ENCODE results near the gene ZNF804B.

Gene ZNF804B

DNA sequence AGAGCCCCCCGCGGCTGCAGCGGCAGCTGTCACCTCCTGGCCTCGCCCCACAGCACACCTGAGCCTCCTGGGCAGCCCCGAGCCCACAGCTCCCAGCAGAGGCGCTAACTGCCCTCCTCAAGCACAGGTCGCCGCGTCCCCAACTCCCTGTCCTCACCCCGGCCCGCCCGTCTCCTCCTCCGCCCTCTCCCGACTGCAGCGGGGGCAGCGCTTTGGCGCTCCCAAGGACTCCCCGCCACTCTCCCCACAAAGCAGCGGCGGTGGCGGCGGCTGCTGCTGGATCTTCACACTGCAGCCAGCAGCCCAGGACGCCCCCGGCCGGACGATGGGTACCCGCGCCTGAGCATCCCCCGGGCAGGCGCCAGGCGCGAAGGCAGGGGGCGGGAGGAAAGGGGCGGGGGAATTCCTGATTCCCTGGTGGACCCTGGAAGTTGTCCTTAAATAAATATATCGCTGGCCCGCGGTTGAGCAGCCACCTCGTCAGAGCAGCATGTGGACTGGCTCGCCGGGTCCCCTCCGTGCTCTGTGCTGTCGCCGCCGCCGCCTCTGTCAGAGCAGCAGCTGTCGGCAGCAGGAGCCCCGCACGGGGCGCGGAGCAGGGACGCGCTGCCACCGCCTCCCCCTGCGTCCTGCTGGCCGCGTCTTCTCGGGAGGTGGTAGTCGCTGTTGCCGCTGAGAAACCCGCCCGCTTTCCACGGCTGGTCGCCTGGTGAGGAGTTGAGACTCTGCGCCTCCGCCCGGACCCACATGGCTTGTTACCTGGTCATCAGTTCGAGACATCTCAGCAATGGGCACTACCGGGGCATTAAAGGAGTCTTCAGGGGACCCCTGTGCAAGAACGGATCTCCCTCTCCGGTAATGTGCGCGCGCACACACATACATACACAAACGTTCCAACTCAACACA is at the start of gene ZNF804B:
TSS of gene ZNF804B (plus strand) at position 471 of the 906 bp plus-strand sequence. CDS start at position 748, 277 bp downstream.
- FAIRE-seq, result no peak
- no peak for DNase-seq (ENCODE audit: insufficient read length, low spot score)

DNA sequence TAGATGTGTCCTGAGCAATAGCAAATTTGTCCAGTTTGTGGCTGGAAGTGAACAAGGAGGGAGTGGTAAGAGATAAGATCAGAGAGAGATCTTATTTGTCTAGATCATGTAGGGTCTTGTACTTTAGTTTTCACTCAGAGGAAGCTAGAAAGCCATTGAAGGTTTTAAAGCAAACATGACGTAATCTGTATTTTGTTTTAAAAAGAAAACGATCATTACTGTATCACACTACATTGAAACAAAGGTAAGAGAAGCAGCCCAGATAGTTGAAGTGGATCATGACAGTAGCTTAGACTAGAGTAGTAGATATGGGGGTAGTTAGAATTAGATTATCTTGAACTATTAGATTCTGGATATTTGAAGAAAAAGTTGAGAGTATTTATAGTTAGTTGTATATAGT is 23.6 kb upstream of the ZNF804B start:
- DNase-seq (ENCODE audit: insufficient read length, low spot score) (no peak), FAIRE-seq (no peak)

DNA sequence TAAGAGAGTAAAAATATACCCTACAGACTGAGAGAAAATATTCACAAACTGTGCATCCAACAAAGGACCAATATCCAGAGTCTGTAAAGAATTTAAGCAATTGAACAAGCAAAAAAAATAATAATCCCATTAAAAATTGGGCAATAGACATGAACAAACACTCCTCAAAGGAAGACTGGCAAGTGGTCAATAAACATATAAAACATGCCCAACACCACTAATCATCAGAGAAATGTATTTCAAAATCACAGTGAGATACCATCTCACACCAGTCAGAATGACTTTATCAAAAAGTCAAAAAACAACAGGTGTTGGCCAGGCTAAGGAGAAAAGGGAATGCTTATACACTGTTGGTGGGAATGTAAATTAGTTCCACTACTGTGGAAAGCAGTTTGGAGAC is 21.9 kb upstream of the ZNF804B start:
- DNase-seq (ENCODE audit: insufficient read length, low spot score) (no peak), FAIRE-seq (no peak)

DNA sequence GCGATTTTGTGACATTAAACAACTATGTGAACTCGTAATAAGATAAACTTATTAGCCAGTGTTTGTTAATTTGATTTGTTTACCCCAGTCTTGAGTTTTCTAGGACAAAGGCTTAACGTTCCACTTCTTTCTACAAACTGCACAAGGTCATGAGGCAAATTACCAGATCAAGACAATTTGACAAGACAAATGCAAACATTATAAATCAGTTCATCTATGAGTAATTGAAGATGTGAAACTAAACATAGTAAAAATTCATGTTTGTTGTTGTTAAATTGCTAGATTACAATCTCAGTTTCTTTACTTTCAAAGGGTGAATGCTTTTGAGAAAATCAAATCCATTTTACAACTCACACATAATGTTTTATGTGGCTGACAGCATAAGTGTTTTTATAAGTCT is 13.4 kb upstream of the ZNF804B start:
- no peak for FAIRE-seq
- no peak for DNase-seq (ENCODE audit: insufficient read length, low spot score)

DNA sequence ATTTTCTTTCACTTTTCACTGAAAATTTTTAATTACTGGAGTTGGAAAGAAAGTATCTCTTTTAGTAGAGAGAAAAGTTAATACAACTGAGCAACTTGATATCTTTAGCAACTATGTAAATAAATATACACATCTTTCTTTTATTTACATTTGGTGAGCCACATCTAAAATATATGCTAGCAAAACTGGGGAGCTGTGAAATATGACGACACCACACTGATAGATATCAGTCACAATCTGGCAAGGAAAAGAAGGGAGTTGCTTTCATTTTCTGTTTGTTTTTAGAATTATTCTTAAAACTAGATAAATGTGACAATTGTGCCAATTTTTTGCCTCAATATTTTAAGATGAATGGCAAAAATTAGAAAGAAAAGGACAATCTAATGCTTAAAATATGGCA is 2.7 kb upstream of the ZNF804B start:
- FAIRE-seq (no peak), DNase-seq (ENCODE audit: insufficient read length, low spot score) (no peak)

DNA sequence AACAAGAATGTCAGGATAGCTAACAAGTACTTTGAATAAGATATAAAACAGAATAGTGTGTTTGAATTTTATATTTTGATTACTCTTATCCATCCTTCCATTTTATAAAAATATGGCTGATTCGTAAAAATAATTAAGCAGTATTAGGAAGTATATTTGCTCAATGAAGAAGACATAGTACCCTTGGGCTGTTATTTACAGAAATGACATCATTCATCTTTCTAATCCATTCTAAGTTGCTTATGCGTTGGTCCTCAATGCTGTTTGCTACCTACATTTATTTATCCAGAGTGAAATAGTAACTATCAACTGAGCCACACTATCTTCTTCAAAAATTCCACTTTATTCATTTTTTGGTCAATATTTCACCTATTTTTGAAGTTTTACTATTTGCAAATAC is 2.1 kb upstream of the ZNF804B start:
- no peak for FAIRE-seq

DNA sequence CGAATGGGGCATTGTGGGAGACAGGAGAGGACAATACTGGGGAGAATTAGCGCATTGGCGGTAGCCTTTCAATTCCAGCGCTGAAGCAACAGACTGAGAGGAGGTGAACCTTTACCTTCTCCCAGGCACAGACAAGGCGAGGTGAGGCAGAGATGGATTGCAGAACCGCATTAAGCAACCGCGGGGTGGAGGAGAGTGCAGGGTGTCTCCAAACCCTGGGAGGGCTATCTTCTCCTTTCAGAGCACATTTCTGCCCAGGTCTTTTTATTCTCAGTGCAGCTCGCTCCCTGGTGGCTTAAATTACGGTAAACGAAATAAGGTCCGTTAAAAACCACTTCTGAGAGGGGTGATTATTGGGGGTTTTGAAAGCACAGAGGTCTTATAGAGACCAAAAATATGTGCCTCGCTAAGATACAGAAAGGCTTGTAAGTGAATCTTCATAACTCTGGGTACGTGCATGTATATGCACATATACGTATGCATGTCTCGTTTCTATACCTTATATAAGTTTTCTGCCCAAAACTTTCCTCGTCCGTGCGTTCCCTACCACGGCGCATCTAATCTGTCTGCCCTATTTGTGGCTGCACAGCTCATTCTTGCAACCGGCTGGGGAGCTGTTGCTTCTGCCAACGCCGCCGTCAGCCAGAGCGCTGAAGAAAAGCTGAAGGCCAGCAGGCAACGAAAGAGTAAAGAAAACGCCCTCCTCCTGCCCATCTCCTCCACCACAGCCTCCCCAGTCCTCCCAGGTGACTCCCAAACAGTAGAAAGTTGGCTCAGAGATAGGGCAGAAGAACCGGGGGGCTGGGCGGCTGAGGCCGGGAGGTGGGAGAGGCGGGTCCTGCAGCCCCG is 895 bp upstream of the ZNF804B start:
- FAIRE-seq (no peak), DNase-seq (ENCODE audit: insufficient read length, low spot score) (no peak)

More for the DNA sequence above, 2.1 kb upstream of the ZNF804B start:
- no peak for DNase-seq (ENCODE audit: insufficient read length, low spot score)

DNA sequence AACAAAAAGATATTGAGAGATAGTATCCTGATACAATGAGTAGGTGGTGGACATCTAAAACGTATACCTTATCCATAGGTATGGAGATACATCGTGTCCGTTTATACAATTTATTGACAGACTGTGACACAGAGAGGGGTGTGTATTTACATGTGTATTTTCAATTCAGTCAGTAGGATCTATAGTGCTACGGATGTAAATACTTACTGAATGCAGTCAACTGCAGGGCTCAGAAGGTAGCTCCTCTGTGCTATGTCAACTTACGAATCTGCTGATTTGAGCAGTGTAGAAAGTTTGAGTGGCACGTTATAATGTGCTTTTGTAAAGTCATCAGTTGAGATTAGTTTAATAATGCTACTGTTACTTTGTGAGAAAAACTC is 626 bp downstream of the ZNF804B start:
- FAIRE-seq, result no peak
- DNase-seq (ENCODE audit: insufficient read length, low spot score), result no peak

DNA sequence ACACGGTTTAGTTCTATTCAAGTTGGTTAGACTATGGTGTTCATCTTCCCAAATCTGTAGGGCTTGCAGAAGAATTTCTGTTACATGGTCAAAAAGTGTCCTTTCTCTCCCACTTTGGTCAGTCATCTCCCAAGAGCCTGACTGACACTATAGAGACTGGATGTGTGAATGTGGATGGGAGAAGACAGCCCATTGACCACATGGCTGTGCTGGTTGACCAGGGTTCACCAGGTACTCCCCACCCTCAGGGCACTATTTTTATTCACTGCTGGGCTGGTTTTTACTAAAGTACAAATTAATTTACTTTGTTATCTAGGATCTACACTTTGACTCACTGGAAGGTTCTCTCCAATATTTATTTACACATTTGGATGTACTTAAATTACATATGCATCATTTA is 2.3 kb downstream of the ZNF804B start:
- FAIRE-seq (no peak), DNase-seq (ENCODE audit: insufficient read length, low spot score) (no peak)

DNA sequence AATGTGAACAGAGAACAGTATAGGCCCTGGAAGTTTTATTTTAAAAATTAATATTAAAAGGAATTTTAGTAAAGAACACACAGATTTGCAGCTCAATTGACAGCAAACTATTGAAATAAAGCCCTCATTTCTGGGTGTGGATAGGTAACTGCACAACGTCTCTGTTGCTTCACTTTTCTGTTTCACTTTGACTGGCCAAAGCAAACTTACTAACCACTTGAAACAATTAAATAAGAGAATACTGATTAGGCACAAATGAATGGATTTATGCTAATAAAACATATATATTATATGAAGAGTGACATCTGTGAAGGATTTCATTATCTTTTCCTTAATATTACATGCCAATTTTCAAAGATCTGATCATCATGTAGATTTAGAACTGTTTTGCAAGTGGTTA is 11.9 kb downstream of the ZNF804B start:
- no peak for FAIRE-seq

DNA sequence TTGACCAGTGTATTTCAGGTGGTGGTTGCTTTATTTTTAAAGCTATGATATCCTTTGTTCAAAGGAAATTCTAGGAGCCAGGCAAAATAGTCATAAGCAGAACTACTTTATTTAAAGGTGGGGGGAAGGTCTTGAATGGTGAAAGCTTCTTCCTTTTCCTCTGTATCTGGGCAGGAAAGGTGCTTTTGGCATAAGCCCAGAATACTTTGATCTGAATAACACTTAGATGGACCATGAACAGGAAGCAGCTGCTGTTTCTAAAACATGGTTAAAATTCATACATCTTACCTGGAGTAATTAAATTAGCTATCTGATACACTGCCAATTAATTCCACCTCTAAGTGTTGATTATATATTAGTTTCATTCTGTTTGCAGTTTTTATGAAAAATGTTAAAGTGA is 13.3 kb downstream of the ZNF804B start:
- FAIRE-seq (no peak), DNase-seq (ENCODE audit: insufficient read length, low spot score) (no peak)

More for the DNA sequence above, 11.9 kb downstream of the ZNF804B start:
- no peak for DNase-seq (ENCODE audit: insufficient read length, low spot score)

DNA sequence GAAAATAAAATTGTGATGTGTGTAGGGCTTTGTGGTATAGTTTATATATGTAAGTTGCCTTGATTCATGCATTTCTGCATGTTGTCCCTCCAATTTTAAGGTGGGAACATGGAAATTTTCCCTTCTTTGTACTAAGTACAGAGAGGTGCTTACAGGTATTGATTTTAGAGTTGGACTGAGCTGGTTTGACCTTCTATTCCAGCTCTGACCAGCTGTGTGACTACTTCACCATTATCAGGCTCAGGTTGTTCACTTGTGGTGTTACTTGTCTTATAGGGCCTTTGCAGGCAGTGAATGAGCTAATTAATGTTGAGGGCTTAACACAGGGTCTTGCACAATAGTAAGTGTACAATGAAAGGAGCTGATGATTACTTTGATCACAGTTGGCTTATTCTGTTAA is 16.3 kb downstream of the ZNF804B start:
- DNase-seq (ENCODE audit: insufficient read length, low spot score) (no peak), FAIRE-seq (no peak)

DNA sequence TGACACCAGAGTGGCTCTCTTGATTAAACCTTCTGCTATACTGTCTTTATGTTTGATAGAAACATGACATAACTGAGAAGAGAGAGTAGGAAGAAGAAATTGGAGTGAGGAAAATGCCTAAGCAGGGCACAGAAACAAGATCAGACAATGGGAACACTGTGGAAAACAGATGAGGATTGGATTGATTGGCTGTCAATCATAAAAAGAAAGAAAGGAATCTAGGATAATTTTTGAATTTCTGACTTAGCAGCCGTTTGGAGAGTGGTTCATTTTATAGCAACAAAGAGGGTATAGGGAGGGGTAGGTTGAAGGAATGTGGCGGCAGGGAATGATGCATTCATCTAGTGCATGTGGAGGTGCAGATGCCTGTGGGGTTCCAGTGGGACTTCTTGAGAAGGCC is 28.3 kb downstream of the ZNF804B start:
- DNase-seq (ENCODE audit: insufficient read length, low spot score) (no peak), FAIRE-seq (no peak)

DNA sequence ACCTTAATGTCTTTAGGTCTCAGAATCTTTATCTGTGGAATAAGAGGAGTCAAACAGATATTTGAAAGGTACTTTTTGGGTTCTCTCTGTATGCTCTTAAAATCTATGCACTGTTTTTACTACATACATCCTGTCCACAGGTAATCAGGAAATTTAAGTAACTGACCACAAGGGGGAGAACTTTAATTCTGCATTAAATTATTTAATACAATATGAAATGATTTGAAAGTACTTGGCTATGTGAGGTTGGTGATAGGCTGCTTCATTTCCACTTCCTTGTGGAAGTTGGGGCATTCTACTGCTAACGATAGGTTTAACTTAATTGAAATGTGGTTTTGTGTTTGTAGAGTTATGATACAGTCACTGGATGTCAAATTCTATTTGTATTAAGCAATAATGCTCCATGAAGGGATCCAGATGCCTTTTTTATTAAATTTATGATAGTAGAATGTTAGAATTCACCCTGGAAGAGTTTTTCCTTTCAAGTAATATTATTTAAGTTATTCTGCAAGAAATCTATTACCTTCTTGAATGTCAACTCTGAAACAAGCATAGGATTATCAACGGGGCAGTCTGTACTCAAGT is 30.1 kb downstream of the ZNF804B start:
- DNase-seq (ENCODE audit: insufficient read length, low spot score) (no peak), FAIRE-seq (no peak)

DNA sequence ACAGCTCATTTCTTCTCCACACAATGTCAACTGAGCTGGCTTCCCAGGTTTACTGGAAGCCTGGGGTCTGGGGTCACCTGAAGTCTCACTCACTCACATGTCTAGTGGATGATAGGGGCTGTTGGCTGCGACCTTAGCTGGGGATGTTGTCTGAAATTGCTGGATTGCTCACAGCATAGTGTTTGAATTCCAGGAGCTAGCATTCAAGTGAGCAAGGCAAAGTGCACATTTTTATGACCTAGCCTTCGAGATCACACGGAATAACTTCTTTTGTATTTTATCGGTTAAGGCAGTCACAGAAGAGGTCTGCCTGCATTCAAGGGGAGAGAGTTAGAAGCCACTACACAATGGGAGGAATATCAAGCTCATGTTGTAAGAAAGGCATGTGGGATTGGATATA is 32.4 kb downstream of the ZNF804B start:
- no peak for FAIRE-seq

DNA sequence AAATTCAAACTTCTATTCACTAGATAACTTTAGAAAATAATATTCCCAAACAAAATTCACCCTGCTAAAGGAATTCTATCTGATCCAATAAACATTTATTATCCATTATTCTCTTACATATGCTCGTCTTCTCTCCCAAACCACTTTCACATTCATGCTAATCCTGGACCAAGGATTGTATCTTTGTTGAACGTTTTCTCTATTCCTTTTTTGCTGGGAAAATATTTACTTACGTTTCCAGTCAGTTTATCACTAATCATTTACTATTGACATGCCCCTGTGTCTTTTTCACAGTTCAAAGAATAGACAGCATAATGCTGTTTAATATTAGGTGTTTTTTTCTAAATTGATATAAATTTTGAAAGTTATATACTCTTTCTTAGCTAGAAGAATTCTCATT is 32.9 kb downstream of the ZNF804B start:
- DNase-seq (ENCODE audit: insufficient read length, low spot score) (no peak), FAIRE-seq (no peak)

More for the DNA sequence above, 32.4 kb downstream of the ZNF804B start:
- DNase-seq (ENCODE audit: insufficient read length, low spot score), result no peak

DNA sequence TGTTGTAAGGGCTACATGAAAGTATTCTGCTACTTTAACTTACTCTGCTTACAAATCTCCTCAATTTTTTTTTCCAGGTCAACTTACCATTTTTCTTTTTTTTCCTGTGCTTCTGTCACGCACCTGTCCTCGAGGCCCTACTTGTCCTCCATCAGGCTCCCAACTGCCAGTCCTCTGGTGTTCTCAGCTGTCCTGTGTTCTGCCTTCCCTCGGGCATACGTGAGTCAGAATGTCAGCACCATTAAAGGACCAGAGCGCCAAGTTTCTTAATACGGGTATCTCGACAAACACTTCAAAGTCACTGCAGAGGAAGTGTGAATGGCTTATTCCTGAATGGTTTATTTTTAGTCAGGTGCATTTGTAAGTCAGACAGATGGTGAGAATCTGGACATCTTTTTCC is 36.1 kb downstream of the ZNF804B start, which contains the start of gene TEX47:
TSS of gene TEX47 (minus strand) at position 185 of the 400 bp plus-strand sequence. CDS start 795 bp downstream, outside the sequence.
- DNase-seq (ENCODE audit: insufficient read length, low spot score) (no peak), FAIRE-seq (no peak)

DNA sequence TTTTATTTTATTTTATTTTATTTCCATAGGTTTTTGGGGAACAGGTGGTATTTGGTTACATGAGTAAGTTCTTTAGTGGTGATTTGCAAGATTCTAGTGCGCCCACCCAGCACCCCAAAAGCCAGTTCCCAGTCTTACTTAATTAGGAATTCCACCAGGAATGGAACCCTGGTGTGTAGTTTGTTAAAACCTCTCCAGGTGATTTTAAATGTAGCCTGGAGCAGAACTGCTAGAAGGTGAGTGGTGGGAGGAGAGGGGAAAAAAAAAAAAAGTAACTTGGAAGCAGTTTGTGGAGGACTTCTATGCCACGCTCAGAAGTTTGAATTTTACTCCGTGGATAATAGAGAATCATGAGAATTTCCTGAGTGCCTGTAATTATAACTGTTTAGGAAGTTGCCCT is 41.5 kb downstream of the ZNF804B start:
- DNase-seq (ENCODE audit: insufficient read length, low spot score) (no peak), FAIRE-seq (no peak)

DNA sequence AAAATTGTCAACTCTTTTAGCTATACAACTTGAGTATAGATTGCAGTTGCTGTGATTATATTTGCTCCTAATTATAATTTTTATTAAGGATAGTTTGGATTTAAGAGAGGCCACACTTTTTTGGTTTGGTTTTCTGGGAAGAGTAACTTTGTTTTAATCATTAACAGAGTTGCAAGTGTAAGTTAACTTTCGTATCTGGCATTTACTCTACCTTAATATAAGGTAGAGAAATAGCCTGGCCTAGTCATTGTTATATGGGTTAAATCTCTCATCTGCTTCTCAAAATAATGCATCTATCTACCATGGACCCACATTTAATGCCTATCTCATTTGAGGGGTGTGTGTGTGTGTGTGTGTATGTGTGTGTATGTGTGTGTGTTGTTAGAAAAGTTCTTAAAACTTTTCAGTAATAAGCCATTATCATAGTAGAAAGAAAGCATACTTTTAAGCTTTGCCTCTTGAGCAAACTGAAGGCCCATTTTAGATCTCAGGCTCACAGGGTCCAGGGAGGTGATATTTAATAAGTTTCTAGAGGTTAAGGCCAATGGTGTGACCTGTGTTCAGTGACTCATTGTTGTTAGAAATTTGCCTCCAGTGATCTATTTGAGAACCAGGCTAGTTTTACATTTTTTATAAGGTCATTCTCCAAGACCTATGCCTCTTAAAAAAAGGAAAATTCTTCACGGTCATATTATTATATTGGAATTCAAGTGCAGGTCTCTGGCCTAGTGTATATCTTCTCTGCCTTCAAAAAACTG is 47.0 kb downstream of the ZNF804B start:
- no peak for FAIRE-seq

DNA sequence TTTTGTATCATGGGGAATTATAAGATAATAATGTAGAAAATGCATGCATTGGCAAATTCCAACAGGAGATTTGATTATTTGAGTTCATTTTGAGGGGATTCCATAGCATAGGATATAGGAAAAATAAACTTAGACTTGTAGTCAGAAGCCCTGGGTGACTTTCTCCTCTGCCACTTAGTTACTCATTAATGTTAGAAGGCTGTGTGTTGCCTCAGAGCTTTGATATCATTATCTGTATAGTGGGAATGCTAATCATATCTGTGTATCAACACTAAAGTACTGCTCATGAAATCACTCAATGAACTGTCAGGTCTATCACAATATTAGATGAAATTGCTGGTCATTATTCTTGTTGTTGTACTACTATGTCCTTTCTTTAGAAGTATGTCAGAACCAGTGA is 59.1 kb downstream of the ZNF804B start:
- FAIRE-seq, result no peak

More for the DNA sequence above, 47.0 kb downstream of the ZNF804B start:
- no peak for DNase-seq (ENCODE audit: insufficient read length, low spot score)

More for the DNA sequence above, 59.1 kb downstream of the ZNF804B start:
- DNase-seq (ENCODE audit: insufficient read length, low spot score), result no peak
